H9 (cell line): ENCODE measurements around the gene SUV39H2. TPM values are rescaled to one million over a fixed set of nuclear protein-coding genes. Genes with fewer than 3 reads are reported as not detected.

Source experiments
- DNase-seq: peaks from one replicate; pipeline ENCODE4 v3.0.0-alpha.2; 2017
- H2AFZ ChIP-seq: one replicate; pipeline ENCODE4 v1.6.1; 2013; ENCODE audit warnings: mild to moderate bottlenecking, low read length, control low read depth, moderate library complexity
- H2AK5ac ChIP-seq: 2 replicates; pipeline ENCODE4 v1.6.1; 2013; ENCODE audit warnings: low read length, control low read depth, mixed read lengths; ENCODE audit not compliant: insufficient read length
- H2BK120ac ChIP-seq: one replicate; pipeline ENCODE4 v1.6.1; 2013; ENCODE audit warnings: low read depth, mild to moderate bottlenecking, low read length, control low read depth, inconsistent platforms; ENCODE audit not compliant: poor library complexity, severe bottlenecking
- H2BK12ac ChIP-seq: 2 replicates; pipeline ENCODE4 v1.6.1; 2013; ENCODE audit warnings: low read length, control low read depth, mixed read lengths, low read depth; ENCODE audit not compliant: insufficient read length
- H2BK15ac ChIP-seq: 2 replicates; pipeline ENCODE4 v1.6.1; 2013; ENCODE audit warnings: low read depth, low read length, control low read depth
- H2BK20ac ChIP-seq: one replicate; pipeline ENCODE4 v1.6.1; 2013; ENCODE audit warnings: low read depth, mild to moderate bottlenecking, low read length, control low read depth, inconsistent platforms; ENCODE audit not compliant: poor library complexity, severe bottlenecking
- H2BK5ac ChIP-seq: 2 replicates; pipeline ENCODE4 v1.6.1; 2013; ENCODE audit warnings: low read length, control low read depth, mixed read lengths; ENCODE audit not compliant: insufficient read length
- H3K14ac ChIP-seq: 2 replicates; pipeline ENCODE4 v1.6.1; 2013; ENCODE audit warnings: low read length, control low read depth; ENCODE audit not compliant: insufficient read depth
- H3K18ac ChIP-seq: 2 replicates; pipeline ENCODE4 v1.6.1; 2013; ENCODE audit warnings: low read depth, mild to moderate bottlenecking, mixed read lengths, low read length, control low read depth; ENCODE audit not compliant: insufficient read length
- H3K23ac ChIP-seq: 2 replicates; pipeline ENCODE4 v1.6.1; 2013; ENCODE audit warnings: low read length, control low read depth, mixed read lengths, low read depth; ENCODE audit not compliant: insufficient read length
- H3K23me2 ChIP-seq: 2 replicates; pipeline ENCODE4 v1.6.1; 2013; ENCODE audit warnings: low read depth, mild to moderate bottlenecking, mixed read lengths, low read length, control low read depth; ENCODE audit not compliant: insufficient read length, poor library complexity, severe bottlenecking
- H3K27ac ChIP-seq: 2 replicates; pipeline ENCODE4 v1.5.1; 2013; ENCODE audit warnings: low read length, control low read depth, mixed read lengths, low read depth; ENCODE audit not compliant: insufficient read length
- H3K27me3 ChIP-seq: 2 replicates; pipeline ENCODE4 v1.6.1; 2013; ENCODE audit warnings: low read length, control low read depth, inconsistent platforms; ENCODE audit not compliant: insufficient read depth
- H3K4ac ChIP-seq: 2 replicates; pipeline ENCODE4 v1.6.1; 2013; ENCODE audit warnings: low read depth, mild to moderate bottlenecking, control low read depth, inconsistent platforms, low read length, moderate library complexity
- H3K4me1 ChIP-seq: 2 replicates; pipeline ENCODE4 v1.6.1; 2013; ENCODE audit warnings: low read length, control low read depth, inconsistent platforms; ENCODE audit not compliant: insufficient read depth
- H3K4me2 ChIP-seq: 2 replicates; pipeline ENCODE4 v1.6.1; 2013; ENCODE audit warnings: low read length, control low read depth, mixed read lengths; ENCODE audit not compliant: insufficient read length, insufficient read depth
- H3K56ac ChIP-seq: 2 replicates; pipeline ENCODE4 v1.6.1; 2013; ENCODE audit warnings: low read depth, mild to moderate bottlenecking, mixed read lengths, low read length, control low read depth; ENCODE audit not compliant: insufficient read length
- H3K79me1 ChIP-seq: 2 replicates; pipeline ENCODE4 v1.6.1; 2013; ENCODE audit warnings: low read depth, mild to moderate bottlenecking, moderate library complexity, low read length, control low read depth, inconsistent platforms; ENCODE audit not compliant: insufficient read depth, poor library complexity, severe bottlenecking
- H3K79me2 ChIP-seq: 2 replicates; pipeline ENCODE4 v1.6.1; 2013; ENCODE audit warnings: low read length, control low read depth, inconsistent platforms; ENCODE audit not compliant: insufficient read depth
- H3K9ac ChIP-seq: 2 replicates; pipeline ENCODE4 v1.6.1; 2013; ENCODE audit warnings: low read length, control low read depth, mixed read lengths; ENCODE audit not compliant: insufficient read length; ENCODE audit errors: extremely low read depth
- H3K9me3 ChIP-seq: one replicate; pipeline ENCODE4 v1.6.1; 2013; ENCODE audit warnings: low read depth, low read length, inconsistent platforms; ENCODE audit not compliant: control insufficient read depth
- H3T11ph ChIP-seq: one replicate; pipeline ENCODE4 v1.6.1; 2013; ENCODE audit warnings: mild to moderate bottlenecking, low read length, control low read depth, inconsistent platforms
- H4K20me1 ChIP-seq: one replicate; pipeline ENCODE4 v1.6.1; 2013; ENCODE audit not compliant: control insufficient read depth, insufficient read length, insufficient read depth
- H4K5ac ChIP-seq: 2 replicates; pipeline ENCODE4 v1.6.1; 2013; ENCODE audit warnings: low read depth, mild to moderate bottlenecking, mixed read lengths, low read length, control low read depth; ENCODE audit not compliant: insufficient read length
- H4K8ac ChIP-seq: replicated peaks from 2 replicates; pipeline ENCODE4 v1.6.1; 2013; ENCODE audit warnings: low read length, control low read depth, mixed read lengths, low read depth; ENCODE audit not compliant: insufficient read length
- H4K91ac ChIP-seq: 2 replicates; pipeline ENCODE4 v1.6.1; 2013; ENCODE audit warnings: low read depth, mild to moderate bottlenecking, moderate library complexity, mixed read lengths, low read length, control low read depth; ENCODE audit not compliant: insufficient read length
- H3K27ac Mint-ChIP-seq, 3 experiments: 2 replicates in 2 of 3; 3 replicates in 1 of 3; pipeline ENCODE4 v1.8.0; 2020 to 2021; ENCODE audit warnings: mixed read lengths in 3 of 3, mild to moderate bottlenecking in 1 of 3, moderate library complexity in 1 of 3
- H3K27me3 Mint-ChIP-seq: 2 replicates; pipeline ENCODE4 v1.8.0; 2021; ENCODE audit warnings: low read depth, mild to moderate bottlenecking, moderate library complexity, mixed read lengths
- H3K36me3 Mint-ChIP-seq, 3 experiments: 2 replicates in 2 of 3; 3 replicates in 1 of 3; pipeline ENCODE4 v1.8.0; 2020 to 2021; ENCODE audit warnings: low read depth in 3 of 3, mixed read lengths in 3 of 3; ENCODE audit not compliant: insufficient read depth in 1 of 3
- H3K4me1 Mint-ChIP-seq, 2 experiments: 2 replicates each; pipeline ENCODE4 v1.8.0; 2020; ENCODE audit warnings: mixed read lengths in 2 of 2
- H3K4me3 Mint-ChIP-seq, 2 experiments: 2 replicates in 1 of 2; 3 replicates in 1 of 2; pipeline ENCODE4 v1.8.0; 2020 to 2021; ENCODE audit warnings: mild to moderate bottlenecking in 2 of 2, mixed read lengths in 2 of 2, moderate library complexity in 1 of 2
- H3K9me3 Mint-ChIP-seq, 2 experiments: 2 replicates in 1 of 2; 3 replicates in 1 of 2; pipeline ENCODE4 v1.8.0; 2020; ENCODE audit warnings: mild to moderate bottlenecking in 2 of 2, mixed read lengths in 2 of 2, moderate library complexity in 1 of 2
- WGBS: extraction: QIAGEN DNeasy Blood & Tissue Kit; methylation state at CpG from one replicate; pipeline ENCODE4 v1.1.7; 2013; ENCODE audit warnings: missing lambda C conversion rate, low lambda C conversion rate, mixed read lengths; ENCODE audit not compliant: insufficient read length; ENCODE audit errors: extremely low coverage; 5-methylcytosine and 5-hydroxymethylcytosine counted together
- total RNA-seq: library from RNA; stranded (reverse); gene quantifications from 2 replicates; pipeline ENCODE4 v1.2.1, GENCODE V29; 2021
- TF ChIP-seq, protein P1 (sequence below): fragments of 200-600 bp; sonication (generic); conservative IDR thresholded peaks from 3 replicates; pipeline ENCODE4 v1.8.0; 2021; ENCODE audit warnings: antibody characterized with exemption, mild to moderate bottlenecking

The SUV39H2 gene
- total RNA-seq, 1 experiment from 2014 or later = 59.7 TPM

DNA sequence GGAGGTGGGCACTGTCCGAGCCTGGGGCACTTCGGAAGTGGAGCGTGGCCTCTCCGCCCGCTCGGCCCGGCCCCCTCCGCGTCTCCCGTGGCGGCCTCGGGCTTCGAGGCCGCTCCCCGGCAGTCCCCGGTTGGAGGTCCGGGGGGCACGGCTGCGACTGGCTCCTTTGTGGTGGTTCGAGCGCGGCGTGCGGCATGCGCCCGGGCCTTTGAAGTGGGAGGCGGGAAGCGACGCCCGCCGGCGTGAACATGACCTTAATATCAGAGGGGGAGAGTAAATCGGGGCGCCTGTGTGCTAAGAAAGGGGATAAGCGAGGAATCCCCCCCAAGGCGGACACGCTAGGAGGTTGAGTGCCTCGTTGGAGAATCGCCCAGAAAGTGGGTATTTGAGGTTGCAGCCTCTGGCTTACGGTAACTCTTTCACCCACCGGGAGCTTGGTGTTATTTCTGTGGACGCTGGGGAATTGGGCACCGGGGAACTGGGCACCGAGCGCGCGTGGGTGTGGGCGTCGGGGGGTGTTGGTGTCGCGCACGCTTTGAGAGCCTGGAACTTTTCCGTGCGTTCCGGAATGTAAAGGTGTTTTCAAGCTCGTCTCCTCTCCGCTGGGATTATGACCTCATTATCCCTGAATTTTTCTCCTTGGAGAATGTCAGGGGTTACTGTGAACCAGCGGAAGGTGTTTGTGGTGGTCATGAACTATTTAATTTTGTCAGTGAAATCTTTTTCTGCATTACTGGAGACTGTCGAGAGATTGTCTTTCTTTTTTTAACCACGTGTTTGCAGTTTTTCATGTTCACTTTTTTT, 660 bp downstream of the SUV39H2 start:
- no peak overlapping the region for H2AFZ ChIP-seq
- H2BK15ac ChIP-seq = no peak overlapping the region
- peaks cover 33% of the 10 kb centered on the region; the same call in 1 of the 2 replicates for H3K79me2 ChIP-seq
- no peak overlapping the region for H2BK5ac ChIP-seq
- peak overlapping the region; percentile 98 for H3K14ac ChIP-seq
- H3K23me2 ChIP-seq = peaks cover 4% of the 10 kb centered on the region
- peaks cover 9% of the 10 kb centered on the region; the same call in 1 of the 2 replicates for H3K4me1 ChIP-seq
- H4K8ac ChIP-seq = no peak overlapping the region
- peak overlapping the region; percentile 99 for H3K4me3 Mint-ChIP-seq
- H3K36me3 Mint-ChIP-seq = peaks cover 15 to 21% (median 17%) of the 10 kb centered on the region in 3 experiments; a peak in 6 of 7 replicates
- H3K4me1 Mint-ChIP-seq = peaks cover 37 to 43% of the 10 kb centered on the region in 2 experiments
- H3K4me2 ChIP-seq = peak overlapping the region; percentile 93
- no peak overlapping the region for H4K5ac ChIP-seq
- no peaks in the 10 kb centered on the region for H3K79me1 ChIP-seq
- no peaks in the 10 kb centered on the region for H3K9me3 ChIP-seq
- TF ChIP-seq, protein P1, sequence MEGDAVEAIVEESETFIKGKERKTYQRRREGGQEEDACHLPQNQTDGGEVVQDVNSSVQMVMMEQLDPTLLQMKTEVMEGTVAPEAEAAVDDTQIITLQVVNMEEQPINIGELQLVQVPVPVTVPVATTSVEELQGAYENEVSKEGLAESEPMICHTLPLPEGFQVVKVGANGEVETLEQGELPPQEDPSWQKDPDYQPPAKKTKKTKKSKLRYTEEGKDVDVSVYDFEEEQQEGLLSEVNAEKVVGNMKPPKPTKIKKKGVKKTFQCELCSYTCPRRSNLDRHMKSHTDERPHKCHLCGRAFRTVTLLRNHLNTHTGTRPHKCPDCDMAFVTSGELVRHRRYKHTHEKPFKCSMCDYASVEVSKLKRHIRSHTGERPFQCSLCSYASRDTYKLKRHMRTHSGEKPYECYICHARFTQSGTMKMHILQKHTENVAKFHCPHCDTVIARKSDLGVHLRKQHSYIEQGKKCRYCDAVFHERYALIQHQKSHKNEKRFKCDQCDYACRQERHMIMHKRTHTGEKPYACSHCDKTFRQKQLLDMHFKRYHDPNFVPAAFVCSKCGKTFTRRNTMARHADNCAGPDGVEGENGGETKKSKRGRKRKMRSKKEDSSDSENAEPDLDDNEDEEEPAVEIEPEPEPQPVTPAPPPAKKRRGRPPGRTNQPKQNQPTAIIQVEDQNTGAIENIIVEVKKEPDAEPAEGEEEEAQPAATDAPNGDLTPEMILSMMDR = no peak
- peak overlapping the region; percentile 45; the same call in 1 of the 2 replicates for H3K4ac ChIP-seq
- WGBS = no CpG with 5 or more reads among the region's 60 CpGs
- no peaks in the 10 kb centered on the region; a peak in 1 of 5 replicates for H3K9me3 Mint-ChIP-seq
- DNase-seq = no peak
- no peak overlapping the region for H3K23ac ChIP-seq
- H3T11ph ChIP-seq = no peak overlapping the region
- peak overlapping the region; percentile 90 for H3K9ac ChIP-seq
- H3K27ac ChIP-seq = no peak overlapping the region
- H2BK20ac ChIP-seq = no peak overlapping the region
- H2BK12ac ChIP-seq = no peak overlapping the region
- peak overlapping the region; percentile 78 for H4K91ac ChIP-seq
- H4K20me1 ChIP-seq = no peaks in the 10 kb centered on the region
- H2BK120ac ChIP-seq = no peak overlapping the region
- H3K27me3 ChIP-seq = no peaks in the 10 kb centered on the region
- no peak overlapping the region for H3K56ac ChIP-seq
- peak overlapping the region; percentile 85 to 99 (median 98); a peak in 6 of 7 replicates for H3K27ac Mint-ChIP-seq
- no peak overlapping the region for H2AK5ac ChIP-seq
- H3K27me3 Mint-ChIP-seq = no peaks in the 10 kb centered on the region
- H3K18ac ChIP-seq = peak overlapping the region; percentile 21
